DMS153 treated with DMSO at 0.1 percent for 48 hours (cell line): Measurements from ENCODE around the gene C9orf72.

Source experiments
- DNase-seq: peaks from one replicate; lab custom pipeline; 2025; ENCODE audit not compliant: unreplicated experiment; lab: John Stamatoyannopoulos, UW

The C9orf72 gene

DNA sequence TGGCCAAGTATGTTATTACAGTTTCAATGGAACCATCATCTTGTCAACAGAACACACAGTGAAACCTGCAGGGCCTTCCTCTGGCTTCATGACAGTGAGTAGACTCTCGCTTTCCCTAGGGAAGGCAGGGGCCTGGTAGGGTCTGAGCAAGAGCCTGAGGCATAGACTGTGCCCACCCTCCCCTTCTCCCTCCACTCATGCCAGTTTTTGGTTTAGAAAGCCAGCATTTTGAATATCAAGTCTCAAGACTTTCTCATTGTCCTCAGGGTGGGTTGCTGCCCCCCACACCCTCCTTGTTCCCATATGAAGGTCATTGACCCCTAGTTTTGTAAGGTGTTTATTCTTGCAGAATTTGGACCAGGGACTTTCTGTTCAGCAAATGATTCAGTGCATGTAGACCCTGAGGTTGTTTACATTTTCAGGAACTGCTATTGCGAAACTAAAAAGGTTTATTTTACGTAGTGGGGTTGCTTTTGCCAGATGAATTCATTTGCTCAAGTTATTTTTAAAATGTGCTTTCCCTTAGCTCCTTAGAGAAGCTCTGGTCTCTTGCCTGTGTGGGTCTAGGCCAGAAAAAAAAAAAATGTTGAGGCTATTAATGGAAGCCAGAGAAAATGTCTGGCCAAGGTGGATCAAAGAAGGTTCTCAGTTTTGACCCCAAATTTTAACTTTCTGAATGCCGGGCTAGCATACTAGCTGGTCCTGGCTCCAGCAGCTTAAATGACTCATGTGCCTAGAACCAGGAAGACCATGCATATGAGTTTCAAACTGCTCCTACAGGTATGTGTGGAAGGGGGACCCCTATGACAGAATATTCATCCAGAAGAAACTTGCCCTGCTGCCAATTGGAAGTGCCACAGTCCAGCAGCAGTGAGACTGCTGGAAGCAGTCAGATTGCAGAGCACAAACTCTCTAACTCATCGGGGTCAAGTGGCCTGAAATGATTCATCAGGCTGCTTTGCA lies 33.5 kb downstream of the C9orf72 start:
- no peak for DNase-seq

DNA sequence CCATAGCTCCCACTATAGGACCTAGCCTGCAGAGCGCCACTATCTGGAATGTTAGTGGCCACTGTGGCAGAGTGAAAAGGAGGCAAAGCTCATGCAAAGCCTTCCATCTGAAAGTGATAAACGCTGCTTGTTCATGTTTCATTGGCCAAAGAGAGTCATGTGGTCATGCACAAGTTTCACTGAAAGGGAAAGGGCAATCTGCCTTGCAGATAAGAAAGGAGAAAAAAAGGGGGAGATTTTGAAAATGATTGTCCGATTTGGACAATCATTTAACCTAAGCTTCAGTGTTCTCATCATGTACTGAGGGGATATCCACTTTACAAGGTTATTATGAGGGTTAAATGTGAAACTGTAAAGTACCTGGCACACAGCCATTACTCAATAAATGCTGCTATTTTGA lies 34.6 kb downstream of the C9orf72 start:
- no peak for DNase-seq

DNA sequence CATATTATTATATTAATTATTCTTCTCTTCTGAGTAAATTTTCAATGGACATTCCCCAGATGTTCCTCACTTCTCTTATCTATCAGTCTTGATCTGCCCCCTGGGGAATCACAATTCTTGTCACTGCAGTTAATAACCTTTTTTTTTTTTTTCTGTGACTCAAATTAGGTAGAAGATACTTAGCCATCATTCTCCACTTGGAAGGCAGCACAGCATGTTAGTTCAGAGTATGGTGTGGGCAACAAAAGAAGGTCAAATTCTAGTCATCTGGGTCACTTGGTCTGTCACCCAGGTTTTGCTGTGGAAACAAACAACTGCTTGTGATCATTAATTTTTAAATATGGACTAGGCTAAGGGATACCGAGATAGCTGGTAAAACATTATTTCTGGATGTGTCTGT lies 35.5 kb downstream of the C9orf72 start:
- DNase-seq: no peak

DNA sequence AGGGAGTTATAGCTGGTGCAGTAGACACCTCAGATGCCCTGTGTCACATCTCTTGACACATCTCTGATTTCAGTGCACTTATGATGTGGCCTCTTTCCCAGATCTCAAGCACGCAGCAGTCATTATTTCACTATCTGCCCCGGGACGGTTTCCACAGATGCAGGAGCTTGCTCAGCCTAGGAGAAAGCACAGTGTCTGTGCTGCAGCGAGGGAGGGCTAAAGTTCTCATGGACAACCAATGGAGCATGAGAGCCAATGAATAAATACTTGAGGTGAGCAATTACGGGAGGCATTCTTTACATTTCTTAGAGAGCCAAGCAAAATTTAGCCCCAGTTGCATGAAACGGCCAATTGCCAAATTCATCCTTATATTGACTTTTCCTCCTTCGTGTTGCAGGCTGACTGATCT lies 36.2 kb downstream of the C9orf72 start:
- no peak for DNase-seq

DNA sequence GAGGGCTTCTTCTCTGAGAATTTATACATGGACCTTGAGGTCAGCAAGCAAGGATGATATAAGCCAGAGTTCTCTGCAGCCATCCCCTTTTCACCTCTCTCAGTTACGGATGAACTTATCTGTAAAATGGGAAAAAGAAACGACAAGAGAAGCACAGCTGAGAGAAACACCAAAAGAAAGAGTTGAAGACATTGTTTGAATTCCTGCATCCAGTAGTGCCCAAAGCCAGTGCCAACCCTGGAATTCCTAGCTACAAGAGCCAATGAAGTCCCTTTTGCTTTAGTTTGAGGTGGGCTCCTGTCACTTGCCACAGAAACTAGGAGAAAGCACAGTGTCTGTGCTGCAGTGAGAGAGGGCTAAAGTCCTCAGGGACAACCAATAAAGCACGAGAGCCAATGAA lies 37.1 kb downstream of the C9orf72 start:
- DNase-seq: no peak

DNA sequence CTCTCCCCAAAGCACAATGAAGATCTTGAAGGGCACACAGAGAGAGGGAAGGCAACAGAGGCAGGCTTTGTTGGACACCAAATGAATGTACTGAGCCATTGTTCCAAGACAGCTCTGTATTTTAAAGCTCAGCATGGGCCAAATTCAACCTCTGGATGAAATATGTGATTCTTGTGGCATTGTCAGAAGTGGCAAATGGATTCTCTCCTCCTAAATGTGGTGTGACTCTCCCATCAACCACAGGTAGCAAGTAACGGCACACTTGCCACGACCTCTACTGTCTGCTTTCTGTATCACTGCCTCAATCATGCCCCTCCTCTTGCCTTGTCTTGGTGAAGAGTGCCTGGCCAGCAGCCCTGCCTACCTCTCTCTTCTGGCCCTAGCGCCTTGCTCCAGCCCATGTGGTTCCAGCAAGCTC lies 37.6 kb downstream of the C9orf72 start:
- DNase-seq: no peak

DNA sequence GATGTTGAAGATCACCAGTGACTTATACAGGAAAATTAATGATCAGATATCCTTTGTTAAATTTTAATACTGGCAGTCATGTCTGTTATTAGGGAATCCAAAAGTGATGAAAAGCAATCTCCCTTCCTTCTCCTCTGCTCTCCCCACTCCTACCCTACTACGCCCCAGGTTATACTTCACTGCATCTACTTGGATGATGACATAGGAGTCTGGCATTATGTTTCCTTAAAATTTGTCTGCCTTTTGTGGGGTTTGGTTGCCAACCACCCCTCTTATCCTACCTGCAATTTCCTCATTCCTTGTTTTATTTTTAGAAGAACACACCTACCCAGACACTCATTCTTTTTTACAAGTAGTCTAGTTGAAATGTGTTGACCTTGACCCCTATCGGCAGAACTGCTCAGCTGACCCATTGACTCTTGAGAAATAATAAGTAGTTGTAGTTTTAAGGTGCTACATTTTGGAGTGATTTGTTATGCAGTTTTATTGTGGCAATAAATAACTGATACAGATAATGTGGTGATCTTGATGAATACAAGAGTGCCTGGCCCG lies 38.5 kb downstream of the C9orf72 start:
- no peak for DNase-seq

DNA sequence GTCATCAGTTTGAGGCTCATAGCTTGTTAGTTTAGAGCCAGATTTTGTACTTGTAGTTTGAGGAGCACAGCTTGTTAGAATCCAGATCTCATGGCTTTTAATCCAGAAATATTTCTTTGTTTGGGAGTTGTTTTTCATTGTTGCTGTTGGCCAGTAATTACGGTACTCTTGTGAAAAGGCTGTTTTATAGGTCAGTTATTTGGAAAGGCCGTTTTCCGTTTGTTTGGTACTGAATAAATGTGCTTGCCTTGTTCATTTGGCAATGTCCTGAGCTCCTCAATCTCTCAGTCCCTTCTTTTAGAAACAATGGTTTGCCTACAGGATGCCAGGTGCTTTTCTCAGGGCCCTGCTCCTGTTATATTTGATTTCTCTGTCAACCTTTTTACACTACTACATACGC lies 39.1 kb downstream of the C9orf72 start:
- no peak for DNase-seq

DNA sequence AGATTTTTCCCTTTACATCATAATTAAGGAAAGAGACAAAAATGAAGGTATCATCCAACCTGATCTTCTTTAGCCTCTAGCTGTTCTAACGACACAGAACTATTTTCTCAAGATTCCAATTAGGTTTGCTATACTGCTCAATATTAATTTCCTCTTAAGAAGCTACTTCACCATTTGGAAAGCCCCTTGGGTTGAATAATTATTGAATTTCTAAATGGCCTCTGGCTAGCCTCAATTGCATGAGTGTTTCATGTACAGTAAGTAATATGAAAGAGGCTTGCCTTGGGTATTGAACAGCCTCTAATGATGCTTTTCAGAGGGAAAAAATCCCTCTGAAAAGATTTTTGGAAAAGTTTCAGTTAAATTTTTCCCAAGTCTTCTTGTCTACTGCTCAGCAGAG lies 40.0 kb downstream of the C9orf72 start:
- DNase-seq: no peak

DNA sequence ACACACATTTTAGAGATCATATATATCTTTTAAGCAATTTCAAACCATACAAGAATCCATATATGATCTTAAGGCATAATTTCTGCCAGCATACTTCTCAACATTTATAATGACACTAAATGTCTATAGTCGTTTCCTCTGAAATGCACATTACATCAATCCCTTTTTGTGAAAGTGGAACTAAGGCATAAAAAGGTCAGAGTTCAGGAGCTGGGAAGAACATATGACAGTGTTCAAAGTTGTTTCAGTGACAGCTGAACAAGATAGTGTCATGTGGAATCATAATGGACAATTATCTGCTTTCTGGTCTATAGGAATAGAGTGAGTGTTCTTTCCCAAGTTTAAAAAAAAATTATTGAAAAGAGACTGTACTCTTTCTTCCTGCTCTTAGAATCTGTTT lies 41.2 kb downstream of the C9orf72 start:
- no peak for DNase-seq

DNA sequence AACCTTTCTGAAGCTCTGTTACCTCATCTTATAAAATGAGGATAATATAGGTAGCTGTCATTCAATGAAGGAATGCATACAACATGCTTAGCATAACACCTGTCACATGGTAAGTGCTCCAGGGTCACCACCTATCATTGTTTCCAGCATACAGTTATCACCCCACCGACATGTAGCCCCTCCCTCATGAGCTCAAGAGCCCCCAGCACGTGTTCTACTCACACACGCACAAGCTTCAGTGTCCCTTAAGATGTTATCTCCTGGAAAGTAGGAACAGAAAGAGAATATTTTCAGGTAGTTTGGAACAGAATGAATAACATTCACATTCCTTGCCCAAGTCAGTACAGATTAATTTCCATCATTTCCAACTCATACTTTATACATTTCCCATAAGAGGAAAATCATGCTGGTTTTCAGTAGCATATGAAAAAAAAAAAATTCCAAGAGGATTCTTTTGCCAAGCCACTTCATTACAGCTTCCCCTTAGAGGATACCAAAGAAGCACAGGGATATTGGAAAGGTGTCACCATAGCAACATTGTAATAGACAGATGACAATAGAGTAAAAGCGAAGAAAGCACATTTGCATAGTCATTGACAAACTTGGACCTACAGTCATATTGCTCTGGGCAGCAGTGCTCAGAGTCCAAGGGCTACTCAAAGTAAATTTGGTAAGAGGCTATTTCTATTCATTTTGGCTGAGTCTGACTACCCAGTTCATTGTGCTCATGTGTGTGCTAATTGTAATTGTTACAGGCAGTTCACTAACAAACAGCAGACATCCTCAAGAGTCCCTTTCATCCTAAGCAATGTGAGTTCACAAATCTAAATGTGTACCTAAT lies 42.1 kb downstream of the C9orf72 start:
- no peak for DNase-seq

DNA sequence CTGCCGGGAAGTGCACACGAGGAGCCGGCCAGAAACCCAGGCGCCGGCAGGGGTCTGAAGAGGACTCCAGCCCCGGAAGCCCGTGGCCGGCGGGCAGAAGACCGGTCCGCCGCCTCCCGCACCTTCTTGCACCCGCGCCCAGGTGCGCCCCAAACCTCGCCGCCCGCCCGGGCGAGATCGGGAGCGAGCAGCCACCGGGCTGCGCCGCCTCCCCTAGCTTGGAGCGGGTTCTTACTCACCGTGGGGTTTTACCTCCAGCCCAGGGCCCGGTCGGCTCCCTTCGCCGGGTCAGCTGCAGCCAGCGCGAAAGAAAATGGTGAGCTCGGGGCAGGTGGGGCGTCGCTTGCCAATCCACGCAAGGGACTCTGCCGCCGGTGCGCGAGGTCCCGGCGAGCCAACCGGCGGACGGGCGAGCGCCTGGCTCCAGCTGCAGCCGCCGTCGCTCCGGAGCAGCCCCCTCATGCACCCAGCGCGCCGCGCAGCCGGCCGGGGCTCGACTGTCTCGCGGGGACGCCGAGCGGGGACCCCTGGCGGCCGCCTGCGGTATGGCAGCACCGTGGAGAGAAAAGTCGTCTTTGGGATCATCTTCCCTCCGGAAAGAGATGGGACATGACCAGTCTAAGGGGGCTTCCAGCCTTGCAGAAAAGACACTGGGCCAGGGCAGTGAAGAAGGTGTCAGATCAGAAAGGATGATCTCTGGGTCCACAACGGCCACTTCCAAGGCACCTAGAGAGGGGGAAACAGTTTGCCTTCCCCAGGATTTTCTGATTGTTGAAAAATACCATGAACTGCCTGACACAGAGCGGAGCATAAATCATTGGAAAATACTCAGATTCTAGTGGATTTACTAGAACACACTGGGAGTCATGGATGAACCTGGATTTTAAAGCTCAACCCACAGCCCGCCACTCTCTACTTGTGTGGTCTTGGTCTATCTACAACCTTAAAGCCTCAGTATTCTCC lies 43.7 kb downstream of the C9orf72 start, which contains the start of gene MOB3B:
Gene MOB3B, minus strand, starts transcription at position 499 of the 963 bp plus-strand sequence. CDS start 74,264 bp downstream, outside the sequence.
- DNase-seq: peak; percentile 16

DNA sequence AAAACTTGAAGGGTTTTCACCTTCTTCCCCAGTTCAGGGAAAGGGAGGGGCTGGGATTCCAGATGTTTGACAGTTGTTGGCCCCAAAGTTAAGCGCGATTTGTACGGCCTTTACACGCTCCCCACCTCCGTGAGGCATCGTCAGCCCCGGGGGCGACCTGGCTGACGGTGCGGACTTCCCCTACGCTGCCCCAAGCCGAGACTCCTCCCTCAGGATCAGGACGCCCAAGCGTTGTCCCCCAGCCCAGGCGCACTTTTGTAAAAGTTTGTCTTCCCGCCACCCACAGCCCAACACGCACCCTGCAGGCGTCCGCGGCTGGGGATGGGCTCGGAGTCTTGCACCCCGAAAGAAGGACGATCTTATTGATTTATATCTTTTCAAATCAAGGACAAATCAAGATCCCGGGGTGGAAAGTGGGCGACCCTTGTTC lies 44.4 kb downstream of the C9orf72 start:
- DNase-seq: no peak

DNA sequence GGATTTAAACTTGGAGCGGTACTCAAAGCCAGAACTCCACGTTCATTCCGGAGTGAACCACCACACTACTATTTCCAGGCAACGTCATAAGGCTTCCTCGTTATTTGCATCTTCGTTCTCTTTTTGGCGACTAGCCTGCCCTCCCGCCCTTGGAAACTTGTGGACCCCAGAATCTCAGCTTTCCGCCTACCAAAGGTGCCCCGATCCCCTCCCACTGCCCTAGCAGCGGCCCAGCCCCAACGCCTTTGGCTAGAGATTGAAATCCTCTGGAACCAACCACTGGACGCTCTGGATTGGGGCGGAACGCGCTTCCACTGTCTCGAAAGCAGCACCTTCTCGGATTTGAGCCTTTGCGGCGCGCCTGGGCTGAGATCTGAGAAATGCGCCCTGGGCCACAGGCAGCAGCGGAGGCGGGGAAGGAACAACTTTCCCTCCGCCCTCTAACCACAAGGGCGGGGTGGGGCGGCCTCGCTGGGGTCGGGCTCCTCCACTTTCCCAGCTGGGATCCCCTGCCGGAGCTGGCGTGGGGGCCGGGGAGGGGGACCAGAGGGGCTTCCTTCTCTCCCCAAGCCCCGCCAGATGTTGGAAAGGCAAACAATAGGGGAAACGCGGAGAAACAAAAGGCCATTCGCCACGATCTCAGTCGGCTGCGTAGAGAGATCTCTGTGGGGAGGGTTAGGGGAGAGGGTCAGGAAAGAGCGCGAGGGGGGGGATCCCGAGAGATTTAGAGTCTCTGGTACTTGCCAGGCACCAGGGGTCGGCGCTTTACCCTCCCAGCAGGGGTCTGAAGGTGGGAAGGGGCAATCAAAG lies 45.0 kb downstream of the C9orf72 start:
- no peak for DNase-seq

DNA sequence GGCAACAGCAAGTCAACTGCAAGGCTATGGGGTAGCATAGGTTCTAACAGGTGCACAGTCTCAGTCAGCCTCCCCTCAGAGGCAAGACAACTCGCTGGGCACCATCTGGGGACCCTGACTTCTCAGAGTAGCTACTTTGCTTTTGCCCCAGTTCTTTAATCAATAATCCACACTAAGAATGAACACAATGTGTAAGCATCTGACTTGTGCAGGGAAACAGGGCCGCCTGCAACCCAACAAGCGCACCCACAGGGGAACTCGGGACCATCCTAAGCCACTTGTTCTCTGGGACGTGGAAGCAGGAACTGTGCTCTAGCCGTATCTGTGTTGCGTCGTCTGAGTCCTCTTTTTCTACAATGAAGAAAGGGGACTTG lies 45.6 kb downstream of the C9orf72 start:
- no peak for DNase-seq

DNA sequence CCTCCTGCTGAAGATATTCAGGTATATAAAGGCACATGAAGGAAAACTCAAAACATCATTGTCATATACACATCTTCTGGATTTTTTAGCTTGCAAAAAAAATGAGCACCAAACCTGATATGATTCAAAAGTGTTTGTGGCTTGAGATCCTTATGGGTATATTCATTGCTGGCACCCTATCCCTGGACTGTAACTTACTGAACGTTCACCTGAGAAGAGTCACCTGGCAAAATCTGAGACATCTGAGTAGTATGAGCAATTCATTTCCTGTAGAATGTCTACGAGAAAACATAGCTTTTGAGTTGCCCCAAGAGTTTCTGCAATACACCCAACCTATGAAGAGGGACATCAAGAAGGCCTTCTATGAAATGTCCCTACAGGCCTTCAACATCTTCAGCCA lies 49.0 kb downstream of the C9orf72 start, which contains the start of gene IFNK:
Gene IFNK, plus strand, starts transcription at position 55 of the 400 bp plus-strand sequence. Its CDS starts 47 bp downstream, at position 102.
- DNase-seq: no peak

DNA sequence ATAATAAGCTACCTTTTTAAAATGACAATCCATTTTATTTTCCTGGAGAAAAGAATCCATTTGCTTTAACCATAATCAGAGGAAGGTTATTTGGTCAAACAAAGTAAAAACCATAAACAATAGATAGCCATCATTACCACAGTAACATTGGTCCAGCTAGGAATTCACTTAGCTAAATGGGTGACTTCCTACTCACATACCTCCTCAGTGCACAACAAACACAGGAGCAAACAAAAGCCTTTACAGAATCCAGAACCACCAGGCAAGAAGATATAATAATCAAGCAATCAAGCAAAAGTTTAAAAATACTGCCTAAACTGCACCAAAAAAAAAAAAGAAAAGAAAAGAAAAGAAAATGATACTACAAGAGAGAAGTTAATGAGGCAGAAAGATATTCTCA lies 50.1 kb downstream of the C9orf72 start:
- no peak for DNase-seq

DNA sequence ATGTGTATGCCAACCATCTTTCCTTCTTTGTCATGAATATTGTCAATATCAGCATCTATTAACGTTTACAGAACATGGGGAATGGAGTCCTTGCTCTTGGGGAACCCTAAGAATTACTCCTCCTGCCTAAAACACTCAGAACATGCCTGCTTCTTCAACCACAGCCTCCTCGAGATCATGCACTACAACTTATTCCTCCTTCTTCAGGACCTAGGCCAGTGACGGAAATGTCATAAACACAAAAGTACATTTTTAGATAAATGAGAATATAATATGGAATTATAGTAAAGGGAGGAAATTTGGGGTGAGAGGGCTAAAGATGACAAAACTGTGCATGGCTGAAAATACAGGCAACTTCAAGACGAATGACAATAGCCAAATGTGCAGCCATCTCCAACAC lies 52.3 kb downstream of the C9orf72 start:
- DNase-seq: no peak
